ENCODE data around the gene MIER1.
"Not testable (repeated sequence)": the region's sequence is repeated elsewhere in the genome, so short reads cannot be mapped to it uniquely, and the experiment has no call there.

MIER1 gene

DNA sequence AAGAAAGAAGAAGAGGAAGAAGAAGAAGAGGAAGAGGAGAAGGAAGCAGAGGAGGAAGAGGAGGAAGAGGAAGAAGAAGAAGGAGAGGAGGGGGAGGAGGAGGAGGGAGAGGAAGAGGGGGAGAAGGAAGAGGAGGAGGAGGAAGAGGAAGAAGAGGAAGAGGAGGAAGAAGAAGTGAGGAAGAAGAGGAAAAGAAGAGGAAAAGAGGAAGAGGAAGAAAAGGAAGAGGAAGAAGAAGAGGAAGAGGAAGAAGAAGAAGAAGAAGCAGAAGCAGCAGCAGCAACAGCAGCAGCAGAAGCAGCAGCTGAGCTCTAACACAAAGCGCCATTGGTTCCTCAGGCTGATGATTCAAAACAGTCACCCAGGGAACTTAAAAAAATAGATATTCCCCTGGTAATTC lies 34.2 kb upstream of the MIER1 start:
- H3K36me3 ChIP-seq (ENCODE audit: insufficient read depth, low read length), result no peaks in the 10 kb centered on the region
- no peaks in the 10 kb centered on the region for H3K79me2 ChIP-seq (ENCODE audit: insufficient read depth, low read length)
- H3K9ac ChIP-seq (ENCODE audit: low read depth, low read length), result no peak overlapping the region
- no peak overlapping the region for H3K27ac ChIP-seq (ENCODE audit: low read length)
- H2AFZ ChIP-seq (ENCODE audit: low read depth, low read length), result no peak overlapping the region
- no peaks in the 10 kb centered on the region for H3K27me3 ChIP-seq (ENCODE audit: insufficient read depth, low read length, poor library complexity)
- H3K4me3 ChIP-seq (ENCODE audit: low read depth in 1 of 2, low read length in 2 of 2), result no peak overlapping the region
- no peak for TF ChIP-seq EZH2 (IDR thresholded peaks at IDR 0.05; ENCODE audit: borderline replicate concordance, low read depth, low read length, severe bottlenecking)
- TF ChIP-seq, protein P1, sequence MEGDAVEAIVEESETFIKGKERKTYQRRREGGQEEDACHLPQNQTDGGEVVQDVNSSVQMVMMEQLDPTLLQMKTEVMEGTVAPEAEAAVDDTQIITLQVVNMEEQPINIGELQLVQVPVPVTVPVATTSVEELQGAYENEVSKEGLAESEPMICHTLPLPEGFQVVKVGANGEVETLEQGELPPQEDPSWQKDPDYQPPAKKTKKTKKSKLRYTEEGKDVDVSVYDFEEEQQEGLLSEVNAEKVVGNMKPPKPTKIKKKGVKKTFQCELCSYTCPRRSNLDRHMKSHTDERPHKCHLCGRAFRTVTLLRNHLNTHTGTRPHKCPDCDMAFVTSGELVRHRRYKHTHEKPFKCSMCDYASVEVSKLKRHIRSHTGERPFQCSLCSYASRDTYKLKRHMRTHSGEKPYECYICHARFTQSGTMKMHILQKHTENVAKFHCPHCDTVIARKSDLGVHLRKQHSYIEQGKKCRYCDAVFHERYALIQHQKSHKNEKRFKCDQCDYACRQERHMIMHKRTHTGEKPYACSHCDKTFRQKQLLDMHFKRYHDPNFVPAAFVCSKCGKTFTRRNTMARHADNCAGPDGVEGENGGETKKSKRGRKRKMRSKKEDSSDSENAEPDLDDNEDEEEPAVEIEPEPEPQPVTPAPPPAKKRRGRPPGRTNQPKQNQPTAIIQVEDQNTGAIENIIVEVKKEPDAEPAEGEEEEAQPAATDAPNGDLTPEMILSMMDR (IDR thresholded peaks at IDR 0.05; ENCODE audit: borderline replicate concordance, extremely low read depth, low read length, poor library complexity, severe bottlenecking), result no peak
- DNase-seq, result no peak
- no peaks in the 10 kb centered on the region for H4K20me1 ChIP-seq (ENCODE audit: insufficient read depth, low read length)
- H3K4me2 ChIP-seq (ENCODE audit: insufficient read depth, low read length), result no peak overlapping the region
- H3K9me3 ChIP-seq (ENCODE audit: insufficient read depth, low read length, severe bottlenecking), result no peaks in the 10 kb centered on the region
- ATAC-seq (ENCODE audit: insufficient read depth, low read depth), result no peak
- no peaks in the 10 kb centered on the region for H3K4me1 ChIP-seq (ENCODE audit: insufficient read depth, low read length)

DNA sequence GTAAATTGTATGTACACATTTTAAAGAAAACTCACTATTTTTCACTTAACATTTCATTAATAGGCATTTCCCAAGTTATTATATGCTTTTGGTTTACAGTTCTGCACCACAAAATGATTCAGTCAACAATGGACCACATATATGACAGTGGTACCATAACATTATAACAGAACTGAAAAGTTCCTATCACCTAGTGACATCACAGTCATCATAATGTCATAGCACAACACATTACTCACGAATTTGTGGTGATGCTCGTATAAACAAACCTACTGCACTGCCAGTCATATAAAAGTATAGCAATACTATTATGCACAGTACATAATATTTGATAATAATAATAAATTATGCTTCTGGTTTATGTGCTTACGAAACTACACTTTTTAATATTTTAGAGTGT lies 31.1 kb upstream of the MIER1 start:
- ATAC-seq (ENCODE audit: insufficient read depth, low read depth), result no peak
- H3K9ac ChIP-seq (ENCODE audit: low read depth, low read length), result no peak overlapping the region

DNA sequence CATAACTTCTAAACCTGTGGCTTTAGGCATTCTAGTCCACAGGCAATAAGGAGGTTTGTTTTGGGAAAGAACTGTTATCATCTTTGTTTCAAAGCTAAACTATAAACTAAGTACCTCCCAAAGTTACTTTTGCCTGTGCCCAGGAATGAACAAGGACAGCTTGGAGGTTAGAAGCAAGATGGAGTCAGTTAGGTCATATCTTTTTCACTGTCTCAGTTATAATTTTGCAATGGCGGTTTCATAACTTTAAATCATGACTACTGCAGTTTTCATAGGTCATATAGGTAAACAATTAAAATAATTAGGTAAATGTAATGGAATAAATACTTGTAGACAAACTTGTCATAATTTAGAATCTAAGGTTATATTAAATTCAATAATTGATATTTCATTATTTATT lies 9.6 kb upstream of the MIER1 start:
- not testable (repeated sequence) for ATAC-seq (ENCODE audit: insufficient read depth, low read depth); H3K9ac ChIP-seq (ENCODE audit: low read depth, low read length); DNase-seq; H3K4me3 ChIP-seq (ENCODE audit: low read depth in 1 of 2, low read length in 2 of 2); H3K4me2 ChIP-seq (ENCODE audit: insufficient read depth, low read length); H2AFZ ChIP-seq (ENCODE audit: low read depth, low read length); H3K27ac ChIP-seq (ENCODE audit: low read length); H3K9me3 ChIP-seq (ENCODE audit: insufficient read depth, low read length, severe bottlenecking); H3K27me3 ChIP-seq (ENCODE audit: insufficient read depth, low read length, poor library complexity); H3K36me3 ChIP-seq (ENCODE audit: insufficient read depth, low read length); H3K79me2 ChIP-seq (ENCODE audit: insufficient read depth, low read length); H4K20me1 ChIP-seq (ENCODE audit: insufficient read depth, low read length); H3K4me1 ChIP-seq (ENCODE audit: insufficient read depth, low read length)

More for the DNA sequence above, 31.1 kb upstream of the MIER1 start:
- Histone ChIP-seq H2AFZ (ENCODE audit: low read depth, low read length) (no peak overlapping the region), H4K20me1 (ENCODE audit: insufficient read depth, low read length) (no peaks in the 10 kb centered on the region), H3K9me3 (ENCODE audit: insufficient read depth, low read length, severe bottlenecking) (no peaks in the 10 kb centered on the region), H3K79me2 (ENCODE audit: insufficient read depth, low read length) (no peaks in the 10 kb centered on the region), H3K4me3 (ENCODE audit: low read depth in 1 of 2, low read length in 2 of 2) (no peak overlapping the region), H3K27ac (ENCODE audit: low read length) (no peak overlapping the region), H3K27me3 (ENCODE audit: insufficient read depth, low read length, poor library complexity) (no peaks in the 10 kb centered on the region), H3K36me3 (ENCODE audit: insufficient read depth, low read length) (no peaks in the 10 kb centered on the region), H3K4me1 (ENCODE audit: insufficient read depth, low read length) (no peaks in the 10 kb centered on the region), H3K4me2 (ENCODE audit: insufficient read depth, low read length) (no peak overlapping the region)
- no peak for TF ChIP-seq EZH2 (IDR thresholded peaks at IDR 0.05; ENCODE audit: borderline replicate concordance, low read depth, low read length, severe bottlenecking)
- DNase-seq, result no peak

DNA sequence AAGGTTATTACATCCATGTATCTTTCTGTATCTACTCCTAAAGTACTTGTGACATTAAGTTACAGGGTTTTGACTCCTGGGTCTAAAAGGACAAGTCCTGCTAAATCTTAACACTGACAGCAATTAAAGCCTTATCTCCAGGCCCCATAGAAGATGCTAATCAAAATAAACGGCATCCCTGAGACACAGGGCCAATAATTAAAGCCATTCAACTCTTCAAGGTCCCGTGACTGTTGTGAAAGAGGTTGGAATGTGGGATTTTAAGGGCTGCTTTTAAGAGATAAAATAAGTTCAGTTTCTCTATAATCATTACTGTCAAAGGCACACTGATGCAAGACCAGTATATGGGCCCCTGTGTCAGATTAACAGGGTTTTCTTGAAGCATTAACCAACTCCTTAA lies 8.5 kb upstream of the MIER1 start:
- H4K20me1 ChIP-seq (ENCODE audit: insufficient read depth, low read length), result no peaks in the 10 kb centered on the region
- peaks cover 5% of the 10 kb centered on the region; the same call in 1 of the 2 replicates for H3K36me3 ChIP-seq (ENCODE audit: insufficient read depth, low read length)
- H3K27me3 ChIP-seq (ENCODE audit: insufficient read depth, low read length, poor library complexity), result no peaks in the 10 kb centered on the region
- H3K9ac ChIP-seq (ENCODE audit: low read depth, low read length), result no peak overlapping the region
- peaks cover 9% of the 10 kb centered on the region for H3K9me3 ChIP-seq (ENCODE audit: insufficient read depth, low read length, severe bottlenecking)
- no peaks in the 10 kb centered on the region for H3K79me2 ChIP-seq (ENCODE audit: insufficient read depth, low read length)
- H2AFZ ChIP-seq (ENCODE audit: low read depth, low read length), result no peak overlapping the region
- no peak overlapping the region for H3K4me2 ChIP-seq (ENCODE audit: insufficient read depth, low read length)
- H3K4me1 ChIP-seq (ENCODE audit: insufficient read depth, low read length), result no peaks in the 10 kb centered on the region
- no peak for DNase-seq
- H3K27ac ChIP-seq (ENCODE audit: low read length), result no peak overlapping the region
- no peak overlapping the region for H3K4me3 ChIP-seq (ENCODE audit: low read depth in 1 of 2, low read length in 2 of 2)
- ATAC-seq (ENCODE audit: insufficient read depth, low read depth), result no peak
- TF ChIP-seq, protein P1 (IDR thresholded peaks at IDR 0.05; ENCODE audit: borderline replicate concordance, extremely low read depth, low read length, poor library complexity, severe bottlenecking), result no peak
- no peak for TF ChIP-seq EZH2 (IDR thresholded peaks at IDR 0.05; ENCODE audit: borderline replicate concordance, low read depth, low read length, severe bottlenecking)

All from DND-41 (cell line).